BJ (cell line): ENCODE data around the gene ACSBG1. TPM values are rescaled to one million over a fixed set of nuclear protein-coding genes. Genes with fewer than 3 reads are reported as not detected.

Experiments used
- CTCF ChIA-PET: fragments of 350-600 bp; formaldehyde crosslinking; extraction: SDS; loops from one replicate; lab custom pipeline; 2021; ENCODE audit warnings: antibody characterized with exemption, inconsistent platforms; lab: Yijun Ruan, JAX
- POLR2A ChIA-PET: fragments of 300-600 bp; sonication (Branson Sonifier 250); formaldehyde crosslinking; extraction: SDS; loops from one replicate; lab custom pipeline; 2021; ENCODE audit warnings: antibody characterized with exemption; lab: Charles Lee
- DNase-seq: peaks from one replicate; pipeline ENCODE4 v3.0.0-alpha.2; 2011; ENCODE audit warnings: low read depth
- H3K27me3 ChIP-seq: 2 replicates; pipeline ENCODE4 v1.6.0; 2011; ENCODE audit warnings: low read length; ENCODE audit not compliant: control insufficient read depth, insufficient read depth
- H3K36me3 ChIP-seq: 2 replicates; pipeline ENCODE4 v1.5.1; 2011; ENCODE audit warnings: low read length; ENCODE audit not compliant: control insufficient read depth, insufficient read depth
- H3K4me3 ChIP-seq: 2 replicates; pipeline ENCODE4 v1.5.1; 2011; ENCODE audit warnings: low read depth, mild to moderate bottlenecking, control low read depth, low read length
- CTCF ChIP-seq: IDR thresholded peaks from 2 replicates; pipeline ENCODE4 v1.5.1; 2011; ENCODE audit warnings: low read depth, mild to moderate bottlenecking, control low read depth, inconsistent platforms, low read length, moderate library complexity; ENCODE audit not compliant: insufficient read depth
- polyA plus RNA-seq: library from polyadenylated mRNA; depleted of rRNA; stranded (reverse); fragments of >200 nt; gene quantifications from 2 replicates; pipeline ENCODE4 v1.2.3, GENCODE V29; 2011

The ACSBG1 gene
- polyA plus RNA-seq, 1 experiment = 0.01 TPM

DNA sequence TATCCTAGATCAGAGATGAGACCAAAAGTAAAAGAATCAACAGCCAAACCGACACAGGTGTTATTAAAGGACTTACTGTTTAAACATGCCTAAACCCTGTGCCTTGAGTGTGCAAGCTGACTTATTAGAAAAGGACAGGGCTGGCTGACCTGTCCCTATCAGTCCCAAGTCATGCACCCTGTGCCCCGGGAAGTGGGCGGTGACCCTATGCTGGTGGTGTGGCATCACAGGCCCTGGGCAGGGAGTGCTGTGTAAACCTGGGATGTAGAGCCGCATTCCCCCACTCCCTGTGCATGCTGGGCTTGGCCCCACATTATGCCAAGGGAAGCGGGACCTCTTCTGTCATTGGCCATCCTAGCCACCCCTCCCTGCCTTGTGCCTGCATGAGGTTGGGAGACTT lies 40.6 kb upstream of the ACSBG1 start:
- TF ChIP-seq CTCF = no peak
- CTCF ChIA-PET = interaction anchor here (0.8 to 1.1 kb wide), 2 partner anchors 13 to 25 kb away, joined by 3 to 4 read pairs; partner anchors contain the start of gene SKIC8

GRCh38 chr15:78272776-78273175 lies 38.4 kb upstream of the ACSBG1 start:
- CTCF ChIA-PET = interaction anchor here (0.6 to 1.1 kb wide), 3 partner anchors 19 to 49 kb away, joined by 3 to 4 read pairs (median 3); no protein-coding TSS in a partner anchor
- no peak for DNase-seq
- POLR2A ChIA-PET = no interaction called here
- Histone ChIP-seq H3K36me3 (0 out of 2 replicates have a peak, but pooled peaks cover 2% of the 10 kb centered on the region), H3K4me3 (no peak overlapping the region), H3K27me3 (no peaks in the 10 kb centered on the region)
- no peak for TF ChIP-seq CTCF

More for the DNA sequence above, 40.6 kb upstream of the ACSBG1 start:
- POLR2A ChIA-PET = no interaction called here
- peaks cover 3% of the 10 kb centered on the region; the same call in 1 of the 2 replicates for H3K36me3 ChIP-seq
- H3K4me3 ChIP-seq = no peak overlapping the region
- no peaks in the 10 kb centered on the region for H3K27me3 ChIP-seq
- no peak for DNase-seq

DNA sequence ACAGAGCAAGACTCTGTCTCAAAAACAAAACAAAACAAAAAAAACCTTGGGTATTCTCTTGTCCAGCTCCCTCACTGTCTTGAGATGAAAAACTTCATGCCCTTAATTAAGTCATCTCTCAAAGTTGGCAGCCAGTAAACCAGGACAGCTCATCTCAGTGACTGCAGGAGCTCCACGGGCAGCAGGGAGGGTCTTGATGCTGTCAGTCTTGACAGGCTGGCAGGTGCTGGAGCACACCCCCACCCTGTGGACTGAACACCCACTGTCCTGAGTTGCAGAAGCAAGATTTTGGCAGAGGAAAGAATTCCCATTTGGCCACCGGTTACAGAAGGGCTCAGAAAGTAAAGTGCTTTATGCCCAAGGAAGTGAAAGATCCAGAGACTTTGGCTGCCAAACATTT lies 38.0 kb upstream of the ACSBG1 start:
- Histone ChIP-seq H3K4me3 (no peak overlapping the region), H3K36me3 (no peaks in the 10 kb centered on the region), H3K27me3 (no peaks in the 10 kb centered on the region)
- TF ChIP-seq CTCF = no peak
- ChIA-PET CTCF (interaction anchor here (0.6 to 1.1 kb wide), 3 partner anchors 18 to 49 kb away, joined by 3 to 4 read pairs (median 3); no protein-coding TSS in a partner anchor), POLR2A (no interaction called here)
- DNase-seq = no peak

- Histone ChIP-seq H3K4me3 (no peak overlapping the region), H3K36me3 (no peaks in the 10 kb centered on the region), H3K27me3 (no peaks in the 10 kb centered on the region)
- DNase-seq = no peak
- CTCF ChIA-PET = interaction anchor here (0.9 to 1.6 kb wide), 3 partner anchors 10 to 301 kb away, joined by 3 to 5 read pairs (median 3); no protein-coding TSS in a partner anchor
- POLR2A ChIA-PET = no interaction called here
- no peak for TF ChIP-seq CTCF
Measured at GRCh38 chr15:78266806-78267205, 32.4 kb upstream of the ACSBG1 start.

GRCh38 chr15:78266229-78266628 lies 31.9 kb upstream of the ACSBG1 start:
- H3K36me3 ChIP-seq = no peaks in the 10 kb centered on the region
- no peak for TF ChIP-seq CTCF
- no peaks in the 10 kb centered on the region for H3K27me3 ChIP-seq
- DNase-seq = no peak
- H3K4me3 ChIP-seq = no peak overlapping the region
- CTCF ChIA-PET = interaction anchor here (0.6 to 1.6 kb wide), 5 partner anchors 9 to 300 kb away, joined by 3 to 5 read pairs (median 4); no protein-coding TSS in a partner anchor
- POLR2A ChIA-PET = no interaction called here
